ENCODE results near the gene B4GALT1.

B4GALT1 gene

GRCh38 chr9:33139421-33140228 lies 27.5 kb downstream of the B4GALT1 start:
- DNase-seq, result no peak

- no peak for DNase-seq
Observed at GRCh38 chr9:33138768-33139167, 28.4 kb downstream of the B4GALT1 start.

- DNase-seq, result no peak
Observed at GRCh38 chr9:33137781-33138264, 29.3 kb downstream of the B4GALT1 start.

- DNase-seq, result no peak
Observed at GRCh38 chr9:33136721-33137670, 30.1 kb downstream of the B4GALT1 start.

GRCh38 chr9:33135470-33135958 lies 31.6 kb downstream of the B4GALT1 start:
- DNase-seq, result no peak

- DNase-seq, result no peak
Observed at GRCh38 chr9:33135031-33135461, 32.1 kb downstream of the B4GALT1 start.

GRCh38 chr9:33133186-33133585 lies 34.0 kb downstream of the B4GALT1 start:
- DNase-seq, result no peak

- DNase-seq, result no peak
Observed at GRCh38 chr9:33131790-33132772, 35.1 kb downstream of the B4GALT1 start.

- DNase-seq, result no peak
Observed at GRCh38 chr9:33130961-33131789, 36.0 kb downstream of the B4GALT1 start.

GRCh38 chr9:33129886-33130881 lies 37.0 kb downstream of the B4GALT1 start:
- DNase-seq, result no peak

- no peak for DNase-seq
Observed at GRCh38 chr9:33129251-33129885, 37.8 kb downstream of the B4GALT1 start.

- no peak for DNase-seq
Observed at GRCh38 chr9:33128570-33128969, 38.6 kb downstream of the B4GALT1 start.

- DNase-seq, result no peak
Observed at GRCh38 chr9:33127881-33128280, 39.3 kb downstream of the B4GALT1 start.

- no peak for DNase-seq
Observed at GRCh38 chr9:33125871-33126823, 41.0 kb downstream of the B4GALT1 start.

- no peak for DNase-seq
Observed at GRCh38 chr9:33125461-33125860, 41.7 kb downstream of the B4GALT1 start.

- no peak for DNase-seq
Observed at GRCh38 chr9:33124751-33125381, 42.3 kb downstream of the B4GALT1 start.

GRCh38 chr9:33124046-33124445 lies 43.1 kb downstream of the B4GALT1 start:
- DNase-seq, result no peak
